Fibroblast of lung (primary cell): ENCODE results near the gene ASIC4.

Experiments
- EZH2 ChIP-seq: IDR thresholded peaks from 2 replicates; pipeline ENCODE4 v1.5.1; 2012; ENCODE audit warnings: low read length, control low read depth, mild to moderate bottlenecking; ENCODE audit errors: missing control alignments
- TF ChIP-seq, protein P1 (sequence below), 2 donors: IDR thresholded peaks in 1 of 2; conservative IDR thresholded peaks in 1 of 2; 1 replicate in 1 of 2; 2 replicates in 1 of 2; pipeline ENCODE4 v1.5.1; 2011 to 2012; ENCODE audit warnings: low read length in 2 of 2, control low read depth in 1 of 2, inconsistent platforms in 1 of 2, low read depth in 1 of 2, mild to moderate bottlenecking in 1 of 2

- TF ChIP-seq, protein P1, sequence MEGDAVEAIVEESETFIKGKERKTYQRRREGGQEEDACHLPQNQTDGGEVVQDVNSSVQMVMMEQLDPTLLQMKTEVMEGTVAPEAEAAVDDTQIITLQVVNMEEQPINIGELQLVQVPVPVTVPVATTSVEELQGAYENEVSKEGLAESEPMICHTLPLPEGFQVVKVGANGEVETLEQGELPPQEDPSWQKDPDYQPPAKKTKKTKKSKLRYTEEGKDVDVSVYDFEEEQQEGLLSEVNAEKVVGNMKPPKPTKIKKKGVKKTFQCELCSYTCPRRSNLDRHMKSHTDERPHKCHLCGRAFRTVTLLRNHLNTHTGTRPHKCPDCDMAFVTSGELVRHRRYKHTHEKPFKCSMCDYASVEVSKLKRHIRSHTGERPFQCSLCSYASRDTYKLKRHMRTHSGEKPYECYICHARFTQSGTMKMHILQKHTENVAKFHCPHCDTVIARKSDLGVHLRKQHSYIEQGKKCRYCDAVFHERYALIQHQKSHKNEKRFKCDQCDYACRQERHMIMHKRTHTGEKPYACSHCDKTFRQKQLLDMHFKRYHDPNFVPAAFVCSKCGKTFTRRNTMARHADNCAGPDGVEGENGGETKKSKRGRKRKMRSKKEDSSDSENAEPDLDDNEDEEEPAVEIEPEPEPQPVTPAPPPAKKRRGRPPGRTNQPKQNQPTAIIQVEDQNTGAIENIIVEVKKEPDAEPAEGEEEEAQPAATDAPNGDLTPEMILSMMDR (conservative IDR thresholded peaks at IDR 0.05 in 1 of 2, IDR thresholded peaks at IDR 0.05 in 1 of 2; ENCODE audit: low read depth in 1 of 2, low read length in 2 of 2): no peak
- peak; percentile 91 for TF ChIP-seq EZH2
Measured at GRCh38 chr2:219514196-219514761, at the start of gene ASIC4.
